Neural progenitor cell (in vitro differentiated cells): ENCODE data around the gene OCIAD1. TPM values are rescaled to one million over a fixed set of nuclear protein-coding genes. Genes with fewer than 3 reads are reported as not detected.
"Not testable (repeated sequence)": the region's sequence is repeated elsewhere in the genome, so short reads cannot be mapped to it uniquely, and the experiment has no call there.

Experiments
- DNase-seq: peaks from one replicate; pipeline ENCODE4 v3.0.0-alpha.2; 2016; ENCODE audit warnings: low spot score
- H2AFZ ChIP-seq: fragments of 200-600 bp; sonication (generic); replicated peaks from 2 replicates; pipeline ENCODE4 v1.6.1; 2016; ENCODE audit warnings: antibody characterized with exemption
- H3F3A ChIP-seq: fragments of 200-600 bp; sonication (generic); 2 replicates; pipeline ENCODE4 v1.6.1; 2016; ENCODE audit warnings: antibody characterized with exemption, low read depth
- H3K27ac ChIP-seq: fragments of 200-600 bp; sonication (generic); 2 replicates; pipeline ENCODE4 v1.5.1; 2016; ENCODE audit warnings: mild to moderate bottlenecking
- H3K27me3 ChIP-seq: fragments of 200-600 bp; sonication (generic); 2 replicates; pipeline ENCODE4 v1.6.1; 2016; ENCODE audit warnings: mild to moderate bottlenecking, moderate library complexity
- H3K36me3 ChIP-seq: fragments of 200-600 bp; sonication (generic); 2 replicates; pipeline ENCODE4 v1.5.1; 2016
- H3K4me1 ChIP-seq: fragments of 200-600 bp; sonication (generic); 2 replicates; pipeline ENCODE4 v1.6.1; 2016; ENCODE audit warnings: mixed run types
- H3K4me2 ChIP-seq: fragments of 200-600 bp; sonication (generic); 2 replicates; pipeline ENCODE4 v1.6.1; 2016
- H3K4me3 ChIP-seq: fragments of 200-600 bp; sonication (generic); 2 replicates; pipeline ENCODE4 v1.5.1; 2016
- H3K79me2 ChIP-seq: fragments of 200-600 bp; sonication (generic); 2 replicates; pipeline ENCODE4 v1.6.1; 2016; ENCODE audit warnings: low read depth
- H3K9ac ChIP-seq: fragments of 200-600 bp; sonication (generic); 2 replicates; pipeline ENCODE4 v1.6.1; 2016
- H3K9me3 ChIP-seq: fragments of 200-600 bp; sonication (generic); 2 replicates; pipeline ENCODE4 v1.5.1; 2016; ENCODE audit warnings: low read depth
- H4K20me1 ChIP-seq: fragments of 200-600 bp; sonication (generic); 2 replicates; pipeline ENCODE4 v1.6.1; 2016; ENCODE audit warnings: low read depth
- H3K27ac Mint-ChIP-seq: 3 replicates; pipeline ENCODE4 v1.8.0; 2021; ENCODE audit warnings: mixed read lengths
- H3K27me3 Mint-ChIP-seq: 2 replicates; pipeline ENCODE4 v1.8.0; 2022; ENCODE audit warnings: low read depth, mild to moderate bottlenecking, inconsistent platforms, moderate library complexity, mixed read lengths; ENCODE audit not compliant: insufficient read depth
- H3K36me3 Mint-ChIP-seq: 3 replicates; pipeline ENCODE4 v1.8.0; 2021; ENCODE audit warnings: mixed read lengths
- H3K4me1 Mint-ChIP-seq: 3 replicates; pipeline ENCODE4 v1.8.0; 2021; ENCODE audit warnings: mixed read lengths
- H3K4me3 Mint-ChIP-seq: 3 replicates; pipeline ENCODE4 v1.8.0; 2021; ENCODE audit warnings: mild to moderate bottlenecking, moderate library complexity, mixed read lengths
- H3K9me3 Mint-ChIP-seq: 3 replicates; pipeline ENCODE4 v1.8.0; 2020; ENCODE audit warnings: mixed read lengths
- CTCF ChIP-seq: fragments of 200-600 bp; sonication (generic); IDR thresholded peaks from 2 replicates; pipeline ENCODE4 v1.5.1; 2017; ENCODE audit warnings: antibody characterized with exemption, mild to moderate bottlenecking
- EZH2 ChIP-seq: fragments of 200-600 bp; sonication (generic); IDR thresholded peaks from 2 replicates; pipeline ENCODE4 v1.6.1; 2017; ENCODE audit warnings: antibody characterized with exemption, mild to moderate bottlenecking, moderate library complexity
- EZH2phosphoT487 ChIP-seq: fragments of 200-600 bp; sonication (generic); IDR thresholded peaks from 2 replicates; pipeline ENCODE4 v1.6.1; 2017; ENCODE audit warnings: antibody characterized with exemption
- total RNA-seq: library from RNA; depleted of rRNA; stranded (reverse); fragments of >200 nt; gene quantifications from 2 replicates; pipeline ENCODE4 v1.2.3, GENCODE V29; 2015; ENCODE audit warnings: low replicate concordance

OCIAD1 gene
- total RNA-seq, 1 donor from 2014 or later: 260 TPM

GRCh38 chr4:48796927-48797679, 33.8 kb upstream of the OCIAD1 start:
- Histone ChIP-seq H3K4me3 (no peak overlapping the region), H3K27me3 (no peaks in the 10 kb centered on the region), H2AFZ (peak overlapping the region; percentile 12), H3K9ac (no peak overlapping the region), H3K9me3 (no peaks in the 10 kb centered on the region), H3K27ac (no peak overlapping the region), H3K36me3 (no peaks in the 10 kb centered on the region), H4K20me1 (no peaks in the 10 kb centered on the region), H3K4me2 (no peak overlapping the region), H3K4me1 (no peaks in the 10 kb centered on the region), H3K79me2 (no peaks in the 10 kb centered on the region), H3F3A (no peaks in the 10 kb centered on the region)
- TF ChIP-seq CTCF (no peak), EZH2phosphoT487 (no peak), EZH2 (no peak)
- H3K9me3 Mint-ChIP-seq: no peaks in the 10 kb centered on the region
- no peaks in the 10 kb centered on the region for H3K4me1 Mint-ChIP-seq
- no peak overlapping the region for H3K27ac Mint-ChIP-seq
- DNase-seq: no peak
- no peaks in the 10 kb centered on the region for H3K36me3 Mint-ChIP-seq
- peaks cover 2% of the 10 kb centered on the region for H3K27me3 Mint-ChIP-seq
- H3K4me3 Mint-ChIP-seq: no peak overlapping the region

GRCh38 chr4:48798117-48798516, 32.8 kb upstream of the OCIAD1 start:
- H3K4me3 Mint-ChIP-seq: no peak overlapping the region
- no peaks in the 10 kb centered on the region for H3K27me3 ChIP-seq
- no peaks in the 10 kb centered on the region for H3K4me1 ChIP-seq
- H3K27me3 Mint-ChIP-seq: peaks cover 2% of the 10 kb centered on the region
- no peaks in the 10 kb centered on the region for H3K36me3 Mint-ChIP-seq
- peak overlapping the region; percentile 12 for H2AFZ ChIP-seq
- no peak for DNase-seq
- H3K27ac ChIP-seq: no peak overlapping the region
- H3K4me1 Mint-ChIP-seq: no peaks in the 10 kb centered on the region
- H3K4me3 ChIP-seq: no peak overlapping the region
- no peak overlapping the region for H3K9ac ChIP-seq
- H4K20me1 ChIP-seq: no peaks in the 10 kb centered on the region
- H3K9me3 Mint-ChIP-seq: no peaks in the 10 kb centered on the region
- TF ChIP-seq CTCF: no peak
- no peaks in the 10 kb centered on the region for H3F3A ChIP-seq
- no peaks in the 10 kb centered on the region for H3K36me3 ChIP-seq
- H3K79me2 ChIP-seq: no peaks in the 10 kb centered on the region
- no peak overlapping the region for H3K27ac Mint-ChIP-seq
- H3K9me3 ChIP-seq: no peaks in the 10 kb centered on the region
- no peak overlapping the region for H3K4me2 ChIP-seq

- no peak for DNase-seq
- Histone ChIP-seq H3K9me3 (no peaks in the 10 kb centered on the region), H3K36me3 (no peaks in the 10 kb centered on the region), H4K20me1 (no peaks in the 10 kb centered on the region), H3K27ac (no peak overlapping the region), H3K27me3 (no peaks in the 10 kb centered on the region), H3F3A (no peaks in the 10 kb centered on the region), H3K9ac (no peak overlapping the region), H3K4me2 (no peak overlapping the region), H3K4me3 (no peak overlapping the region), H2AFZ (no peak overlapping the region), H3K4me1 (no peaks in the 10 kb centered on the region), H3K79me2 (no peaks in the 10 kb centered on the region)
- TF ChIP-seq CTCF (no peak), EZH2 (no peak), EZH2phosphoT487 (no peak)
- no peaks in the 10 kb centered on the region for H3K9me3 Mint-ChIP-seq
- H3K36me3 Mint-ChIP-seq: no peaks in the 10 kb centered on the region
- no peak overlapping the region for H3K27ac Mint-ChIP-seq
- H3K4me1 Mint-ChIP-seq: no peaks in the 10 kb centered on the region
- H3K4me3 Mint-ChIP-seq: no peak overlapping the region
- H3K27me3 Mint-ChIP-seq: no peaks in the 10 kb centered on the region
Measured at GRCh38 chr4:48799157-48799556, 31.7 kb upstream of the OCIAD1 start.

- not testable (repeated sequence) for H3K4me1 Mint-ChIP-seq, H3K4me1 ChIP-seq, H3K4me3 Mint-ChIP-seq, H3K27me3 ChIP-seq, H4K20me1 ChIP-seq, H3K27ac Mint-ChIP-seq, H3K27me3 Mint-ChIP-seq, H3K79me2 ChIP-seq, DNase-seq, H3F3A ChIP-seq, H2AFZ ChIP-seq, H3K4me2 ChIP-seq, H3K4me3 ChIP-seq, H3K27ac ChIP-seq, H3K9me3 ChIP-seq, H3K36me3 ChIP-seq, H3K9ac ChIP-seq, H3K36me3 Mint-ChIP-seq, H3K9me3 Mint-ChIP-seq
Measured at GRCh38 chr4:48800155-48800554, 30.7 kb upstream of the OCIAD1 start.
